ENCODE measurements around the gene EDN3.

GRCh38 chr20:59316911-59317731 is 16.7 kb downstream of the EDN3 start:
- TF ChIP-seq CTCF (IDR thresholded peaks at IDR 0.05; ENCODE audit: insufficient read depth, low read length, poor library complexity, severe bottlenecking), result no peak
- no peak for TF ChIP-seq EZH2phosphoT487 (conservative IDR thresholded peaks at IDR 0.05; ENCODE audit: low read length)
